GM12878 (cell line): ENCODE data around the gene NDUFB11. TPM values are rescaled to one million over a fixed set of nuclear protein-coding genes. Genes with fewer than 3 reads are reported as not detected.

Source experiments
- ATAC-seq: fragments of 200-7000 bp; cut with Tn5 transposase; 3 replicates; pipeline ENCODE4 v1.9.1; 2020; ENCODE audit warnings: mild to moderate bottlenecking, moderate library complexity
- BruUV-seq: library from RNA; stranded (reverse); fragments of 400-500 nt; replicated peaks from 2 replicates; lab custom pipeline; 2021; lab: Mats Ljungman, UMichigan
- CTCF ChIA-PET: fragments of 300-600 bp; sonication (Branson Sonifier 250); formaldehyde crosslinking; extraction: SDS; loops from one replicate; lab custom pipeline; 2021; ENCODE audit warnings: inconsistent platforms; lab: Yijun Ruan, JAX
- POLR2A ChIA-PET: fragments of 350-600 bp; formaldehyde crosslinking; extraction: SDS; loops from one replicate; lab custom pipeline; 2021; ENCODE audit warnings: inconsistent platforms; lab: Charles Lee
- RAD21 ChIA-PET: fragments of 300-600 bp; sonication (Branson Sonifier 250); formaldehyde crosslinking; loops from one replicate; lab custom pipeline; 2023; ENCODE audit warnings: antibody characterized with exemption; ENCODE audit not compliant: unreplicated experiment; lab: Charles Lee
- SMC1A ChIA-PET: fragments of 300-600 bp; sonication (Branson Sonifier 250); formaldehyde crosslinking; loops from one replicate; lab custom pipeline; 2023; ENCODE audit not compliant: unreplicated experiment, uncharacterized antibody; lab: Charles Lee
- DNase-seq: peaks from one replicate; pipeline ENCODE4 v3.0.0-alpha.2; 2011; ENCODE audit warnings: low read depth, low spot score
- FAIRE-seq: peaks from 3 replicates; lab custom pipeline; 2011; peaks lifted over from hg19 to GRCh38; lab: Jason Lieb, UNC
- H2AFZ ChIP-seq: 2 replicates; pipeline ENCODE4 v1.6.0; 2011; ENCODE audit warnings: low read depth, low read length, control low read depth; ENCODE audit not compliant: control insufficient read depth
- H3K27ac ChIP-seq: 2 replicates; pipeline ENCODE4 v1.5.1; 2011; ENCODE audit warnings: control low read depth; ENCODE audit not compliant: control insufficient read depth, insufficient read depth
- H3K27me3 ChIP-seq, 2 experiments: replicated peaks in 1 of 2; 2 replicates each; pipeline versions ENCODE4 v1.6.0 to v1.6.1; 2011; ENCODE audit warnings: low read length in 1 of 2; ENCODE audit not compliant: control insufficient read depth in 2 of 2, insufficient read depth in 2 of 2
- H3K36me3 ChIP-seq, 2 experiments: 2 replicates each; pipeline ENCODE4 v1.5.1; 2011; ENCODE audit warnings: low read length in 1 of 2; ENCODE audit not compliant: control insufficient read depth in 2 of 2, insufficient read depth in 2 of 2
- H3K4me1 ChIP-seq: 2 replicates; pipeline ENCODE4 v1.6.1; 2011; ENCODE audit warnings: mild to moderate bottlenecking, low read length, moderate library complexity, mixed read lengths; ENCODE audit not compliant: control insufficient read depth, insufficient read depth
- H3K4me2 ChIP-seq: 2 replicates; pipeline ENCODE4 v1.6.0; 2011; ENCODE audit warnings: control low read depth; ENCODE audit not compliant: control insufficient read depth, insufficient read depth
- H3K4me3 ChIP-seq: fragments of 200-600 bp; sonication (generic); 2 replicates; pipeline ENCODE4 v1.5.1; 2016
- H3K79me2 ChIP-seq: 2 replicates; pipeline ENCODE4 v1.6.0; 2011; ENCODE audit warnings: low read length; ENCODE audit not compliant: control insufficient read depth, insufficient read depth
- H3K9ac ChIP-seq: 2 replicates; pipeline ENCODE4 v1.8.0; 2011; ENCODE audit warnings: low read length, control low read depth, mixed read lengths; ENCODE audit not compliant: control insufficient read depth, insufficient read depth
- H3K9me3 ChIP-seq: replicated peaks from 3 replicates; pipeline ENCODE4 v1.5.1; 2011; ENCODE audit warnings: mild to moderate bottlenecking, low read length; ENCODE audit not compliant: control insufficient read depth, insufficient read depth
- H4K20me1 ChIP-seq: 2 replicates; pipeline ENCODE4 v1.6.0; 2011; ENCODE audit not compliant: control insufficient read depth, insufficient read depth
- CBX5 ChIP-seq: sonication (generic); IDR thresholded peaks from 2 replicates; pipeline ENCODE4 v1.6.1; 2016; ENCODE audit warnings: low read depth, moderate library complexity, mild to moderate bottlenecking, inconsistent platforms
- EED ChIP-seq: sonication (generic); IDR thresholded peaks from 2 replicates; pipeline ENCODE4 v1.6.1; 2016; ENCODE audit warnings: antibody characterized with exemption, low read depth
- EP300 ChIP-seq, 2 experiments: fragments of 150-350 bp in 1 of 2; IDR thresholded peaks; 2 replicates each; pipeline ENCODE4 v1.6.1; 2011 to 2012; ENCODE audit warnings: low read depth in 2 of 2, low read length in 2 of 2, borderline replicate concordance in 1 of 2, improper control_type of control experiment in 1 of 2, inconsistent platforms in 1 of 2; ENCODE audit not compliant: control insufficient read depth in 1 of 2
- ESRRA ChIP-seq: IDR thresholded peaks from 2 replicates; pipeline ENCODE4 v1.6.1; 2012; ENCODE audit warnings: mild to moderate bottlenecking, low read length, improper control_type of control experiment
- EZH2 ChIP-seq: IDR thresholded peaks from 2 replicates; pipeline ENCODE4 v1.6.1; 2012; ENCODE audit warnings: low read depth, mild to moderate bottlenecking, control low read depth, inconsistent platforms, low read length, borderline replicate concordance; ENCODE audit not compliant: control insufficient read depth
- HDGF ChIP-seq: fragments of 450-650 bp; IDR thresholded peaks from 2 replicates; pipeline ENCODE4 v1.6.1; 2016; ENCODE audit warnings: antibody characterized with exemption
- KLF5 ChIP-seq: fragments of 450-650 bp; IDR thresholded peaks from 2 replicates; pipeline ENCODE4 v1.6.1; 2014; ENCODE audit warnings: mild to moderate bottlenecking; ENCODE audit not compliant: partially characterized antibody
- MTA2 ChIP-seq: fragments of 450-650 bp; IDR thresholded peaks from 2 replicates; pipeline ENCODE4 v1.6.1; 2016; ENCODE audit warnings: low read depth, mild to moderate bottlenecking, moderate library complexity
- MXI1 ChIP-seq: fragments of 150-350 bp; IDR thresholded peaks from 2 replicates; pipeline ENCODE4 v1.6.1; 2011; ENCODE audit warnings: low read depth, mild to moderate bottlenecking, inconsistent platforms, low read length, improper control_type of control experiment
- NR2F1 ChIP-seq: fragments of 450-650 bp; conservative IDR thresholded peaks from 2 replicates; pipeline ENCODE4 v1.6.1; 2017; ENCODE audit warnings: mild to moderate bottlenecking
- PML ChIP-seq: IDR thresholded peaks from 2 replicates; pipeline ENCODE4 v1.6.1; 2012; ENCODE audit warnings: low read length, inconsistent platforms
- POLR2AphosphoS5 ChIP-seq: IDR thresholded peaks from 2 replicates; pipeline ENCODE4 v1.6.1; 2011; ENCODE audit warnings: mild to moderate bottlenecking, low read length, inconsistent platforms
- TCF3 ChIP-seq: IDR thresholded peaks from 2 replicates; pipeline ENCODE4 v1.6.1; 2012; ENCODE audit warnings: low read depth, mild to moderate bottlenecking, low read length, borderline replicate concordance; ENCODE audit not compliant: insufficient read depth
- YBX1 ChIP-seq: fragments of 450-650 bp; IDR thresholded peaks from 2 replicates; pipeline ENCODE4 v1.6.1; 2016; ENCODE audit warnings: antibody characterized with exemption
- ZSCAN29 ChIP-seq: fragments of 450-650 bp; IDR thresholded peaks from 2 replicates; pipeline ENCODE4 v1.6.1; 2017; ENCODE audit warnings: mild to moderate bottlenecking, moderate library complexity
- WGBS: methylation state at CpG from one replicate; pipeline ENCODE4 v1.1.6; 2016; ENCODE audit warnings: low lambda C conversion rate; ENCODE audit not compliant: insufficient replicate concordance, insufficient coverage; ENCODE audit errors: missing lambda C conversion rate; 5-methylcytosine and 5-hydroxymethylcytosine counted together
- in situ Hi-C: fragments of 300-500 bp; cut with MboI; formaldehyde crosslinking; loops from 9 replicates; pipeline ENCODE4 v1.14.3; 2018; ENCODE audit warnings: mixed read lengths
- intact Hi-C: fragments of 100-400 bp; cut with micrococcal nuclease; formaldehyde crosslinking; loops from one replicate; pipeline ENCODE4 v1.14.2; 2022; ENCODE audit not compliant: unreplicated experiment
- polyA plus RNA-seq, 11 experiments: library from polyadenylated mRNA; depleted of rRNA in 4 of 11; unstranded in 6 of 11; stranded (reverse) in 5 of 11; fragments of >200 nt; fragmentation: Nextera tagmentation in 4 of 11; fragmentation: Illumina TruSeq in 1 of 11; extraction: Ambion mirVana in 4 of 11; extraction: Trizol in 1 of 11; gene quantifications; 1 replicate in 1 of 11; 2 replicates in 10 of 11; pipeline versions ENCODE4 v1.2.1 to v1.2.3, GENCODE V29; 2011 to 2016; ENCODE audit warnings: inconsistent platforms in 2 of 11, missing spikeins in 2 of 11, low read depth in 1 of 11
- total RNA-seq, 4 experiments: library from RNA; depleted of rRNA in 3 of 4; stranded (reverse); fragments of >200 nt in 3 of 4; fragmentation: Illumina TruSeq in 1 of 4; extraction: Trizol in 1 of 4; gene quantifications; 2 replicates each; pipeline versions ENCODE4 v1.2.1 to v1.2.3, GENCODE V29; 2013 to 2021
- TF ChIP-seq, protein P1 (sequence below): fragments of 450-650 bp; IDR thresholded peaks from 2 replicates; pipeline ENCODE4 v1.6.1; 2017; ENCODE audit warnings: borderline replicate concordance
- TF ChIP-seq, protein P2 (sequence below): fragments of 450-650 bp; formaldehyde crosslinking; IDR thresholded peaks from 2 replicates; pipeline ENCODE4 v1.4.0; 2022; ENCODE audit warnings: mild to moderate bottlenecking, moderate library complexity
- TF ChIP-seq, protein P3 (sequence below): IDR thresholded peaks from 2 replicates; pipeline ENCODE4 v1.6.1; 2012; ENCODE audit warnings: low read length, inconsistent platforms

The NDUFB11 gene
- total and polyA plus RNA-seq, 10 of the 15 experiments (the other 5 are each of a cell fraction or from before 2014, with no cell fraction given), result 16.1 to 202 (median 83.3) TPM

DNA sequence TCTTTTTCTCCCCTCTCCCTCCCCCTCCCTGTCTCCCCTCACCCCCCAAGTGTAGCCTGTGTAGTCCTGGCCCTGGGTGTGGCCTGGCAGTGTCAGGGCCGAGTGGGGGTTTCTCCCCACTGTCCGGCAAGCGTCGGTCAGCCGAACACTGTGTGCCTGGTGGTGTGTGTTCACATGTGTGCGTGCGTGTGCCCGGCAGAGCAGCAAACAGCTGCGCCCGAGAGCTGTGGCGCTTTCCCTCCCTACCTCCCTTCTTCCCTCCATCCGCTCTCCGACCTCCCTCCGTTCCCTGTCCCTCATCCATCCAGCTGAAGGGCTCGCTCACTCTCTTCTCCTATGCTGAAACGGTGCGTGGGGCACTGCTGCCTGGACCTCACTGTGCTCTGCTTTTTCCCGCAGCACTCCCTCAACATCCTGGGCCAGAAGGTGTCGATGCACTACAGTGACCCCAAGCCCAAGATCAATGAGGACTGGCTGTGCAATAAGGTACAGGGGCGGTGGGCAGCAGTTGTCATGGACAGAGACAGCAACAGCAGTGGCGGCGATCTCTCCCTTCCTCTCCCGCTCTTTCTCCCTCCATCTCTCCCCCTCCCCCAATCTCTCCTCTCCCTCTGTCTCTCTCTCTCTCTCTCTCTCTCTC is 31.7 kb upstream of the NDUFB11 start:
- in situ Hi-C loops, result no loop called here
- FAIRE-seq (no peak), DNase-seq (no peak), ATAC-seq (no peak)
- Histone ChIP-seq H3K27me3 (no peaks in the 10 kb centered on the region), H3K36me3 (peaks cover 0 to 13% of the 10 kb centered on the region in 2 experiments; a peak in 3 of 4 replicates), H3K27ac (no peak overlapping the region), H3K79me2 (no peaks in the 10 kb centered on the region), H3K9me3 (no peaks in the 10 kb centered on the region), H2AFZ (no peak overlapping the region), H3K4me1 (no peaks in the 10 kb centered on the region), H4K20me1 (no peaks in the 10 kb centered on the region), H3K9ac (no peak overlapping the region), H3K4me3 (no peak overlapping the region), H3K4me2 (no peak overlapping the region)
- POLR2A ChIA-PET, result no interaction called here
- CTCF ChIA-PET, result no interaction called here
- RAD21 ChIA-PET, result no interaction called here
- intact Hi-C loops, result no loop called here
- 71% methylated on average over 23 of the region's 23 CpGs for WGBS
- SMC1A ChIA-PET, result no interaction called here
- no TSS peak for BruUV-seq
- TF ChIP-seq MXI1 (no peak), EED (no peak), EP300 (IDR thresholded peaks at IDR 0.05; ENCODE audit: borderline replicate concordance in 1 of 2, control insufficient read depth in 1 of 2, low read depth in 2 of 2, low read length in 2 of 2) (no peak), CBX5 (no peak), POLR2AphosphoS5 (no peak), ESRRA (no peak), TCF3 (no peak), EZH2 (no peak), YBX1 (no peak), MTA2 (no peak), ZSCAN29 (no peak), PML (no peak), HDGF (no peak), NR2F1 (no peak), KLF5 (no peak)
- TF ChIP-seq, protein P1, sequence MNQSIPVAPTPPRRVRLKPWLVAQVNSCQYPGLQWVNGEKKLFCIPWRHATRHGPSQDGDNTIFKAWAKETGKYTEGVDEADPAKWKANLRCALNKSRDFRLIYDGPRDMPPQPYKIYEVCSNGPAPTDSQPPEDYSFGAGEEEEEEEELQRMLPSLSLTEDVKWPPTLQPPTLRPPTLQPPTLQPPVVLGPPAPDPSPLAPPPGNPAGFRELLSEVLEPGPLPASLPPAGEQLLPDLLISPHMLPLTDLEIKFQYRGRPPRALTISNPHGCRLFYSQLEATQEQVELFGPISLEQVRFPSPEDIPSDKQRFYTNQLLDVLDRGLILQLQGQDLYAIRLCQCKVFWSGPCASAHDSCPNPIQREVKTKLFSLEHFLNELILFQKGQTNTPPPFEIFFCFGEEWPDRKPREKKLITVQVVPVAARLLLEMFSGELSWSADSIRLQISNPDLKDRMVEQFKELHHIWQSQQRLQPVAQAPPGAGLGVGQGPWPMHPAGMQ, result no peak
- TF ChIP-seq, protein P2, sequence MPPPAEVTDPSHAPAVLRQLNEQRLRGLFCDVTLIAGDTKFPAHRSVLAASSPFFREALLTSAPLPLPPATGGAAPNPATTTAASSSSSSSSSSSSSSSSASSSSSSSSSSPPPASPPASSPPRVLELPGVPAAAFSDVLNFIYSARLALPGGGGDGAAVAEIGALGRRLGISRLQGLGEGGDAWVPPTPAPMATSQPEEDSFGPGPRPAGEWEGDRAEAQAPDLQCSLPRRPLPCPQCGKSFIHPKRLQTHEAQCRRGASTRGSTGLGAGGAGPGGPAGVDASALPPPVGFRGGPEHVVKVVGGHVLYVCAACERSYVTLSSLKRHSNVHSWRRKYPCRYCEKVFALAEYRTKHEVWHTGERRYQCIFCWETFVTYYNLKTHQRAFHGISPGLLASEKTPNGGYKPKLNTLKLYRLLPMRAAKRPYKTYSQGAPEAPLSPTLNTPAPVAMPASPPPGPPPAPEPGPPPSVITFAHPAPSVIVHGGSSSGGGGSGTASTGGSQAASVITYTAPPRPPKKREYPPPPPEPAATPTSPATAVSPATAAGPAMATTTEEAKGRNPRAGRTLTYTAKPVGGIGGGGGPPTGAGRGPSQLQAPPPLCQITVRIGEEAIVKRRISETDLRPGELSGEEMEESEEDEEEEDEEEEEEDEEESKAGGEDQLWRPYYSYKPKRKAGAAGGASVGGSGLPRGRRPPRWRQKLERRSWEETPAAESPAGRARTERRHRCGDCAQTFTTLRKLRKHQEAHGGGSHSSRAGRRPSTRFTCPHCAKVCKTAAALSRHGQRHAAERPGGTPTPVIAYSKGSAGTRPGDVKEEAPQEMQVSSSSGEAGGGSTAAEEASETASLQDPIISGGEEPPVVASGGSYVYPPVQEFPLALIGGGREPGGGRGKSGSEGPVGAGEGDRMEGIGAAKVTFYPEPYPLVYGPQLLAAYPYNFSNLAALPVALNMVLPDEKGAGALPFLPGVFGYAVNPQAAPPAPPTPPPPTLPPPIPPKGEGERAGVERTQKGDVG (CRISPR knock-in tag), result no peak
- TF ChIP-seq, protein P3, sequence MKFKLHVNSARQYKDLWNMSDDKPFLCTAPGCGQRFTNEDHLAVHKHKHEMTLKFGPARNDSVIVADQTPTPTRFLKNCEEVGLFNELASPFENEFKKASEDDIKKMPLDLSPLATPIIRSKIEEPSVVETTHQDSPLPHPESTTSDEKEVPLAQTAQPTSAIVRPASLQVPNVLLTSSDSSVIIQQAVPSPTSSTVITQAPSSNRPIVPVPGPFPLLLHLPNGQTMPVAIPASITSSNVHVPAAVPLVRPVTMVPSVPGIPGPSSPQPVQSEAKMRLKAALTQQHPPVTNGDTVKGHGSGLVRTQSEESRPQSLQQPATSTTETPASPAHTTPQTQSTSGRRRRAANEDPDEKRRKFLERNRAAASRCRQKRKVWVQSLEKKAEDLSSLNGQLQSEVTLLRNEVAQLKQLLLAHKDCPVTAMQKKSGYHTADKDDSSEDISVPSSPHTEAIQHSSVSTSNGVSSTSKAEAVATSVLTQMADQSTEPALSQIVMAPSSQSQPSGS, result no peak
